ENCODE data around the gene GALNT9.

GALNT9 gene

GRCh38 chr12:132161796-132162507 is 167.4 kb downstream of the GALNT9 start:
- DNase-seq (ENCODE audit: low read depth in 2 of 2, low spot score in 1 of 2): no peak

- no peak for DNase-seq (ENCODE audit: low read depth in 2 of 2, low spot score in 1 of 2)
Observed at GRCh38 chr12:132161036-132161781, 168.2 kb downstream of the GALNT9 start.

- DNase-seq (ENCODE audit: low read depth in 2 of 2, low spot score in 1 of 2): no peak
Observed at GRCh38 chr12:132160601-132161035, 168.8 kb downstream of the GALNT9 start.

- DNase-seq (ENCODE audit: low read depth in 2 of 2, low spot score in 1 of 2): no peak
Observed at GRCh38 chr12:132160016-132160415, 169.4 kb downstream of the GALNT9 start.

GRCh38 chr12:132159555-132160003 is 169.8 kb downstream of the GALNT9 start:
- no peak for DNase-seq (ENCODE audit: low read depth in 2 of 2, low spot score in 1 of 2)

GRCh38 chr12:132158677-132159554 is 170.5 kb downstream of the GALNT9 start:
- no peak for DNase-seq (ENCODE audit: low read depth in 2 of 2, low spot score in 1 of 2)

- DNase-seq (ENCODE audit: low read depth in 2 of 2, low spot score in 1 of 2): no peak
Observed at GRCh38 chr12:132157733-132158409, 171.5 kb downstream of the GALNT9 start.

- DNase-seq (ENCODE audit: low read depth in 2 of 2, low spot score in 1 of 2): no peak
Observed at GRCh38 chr12:132156573-132157325, 172.6 kb downstream of the GALNT9 start.

- DNase-seq (ENCODE audit: low read depth in 2 of 2, low spot score in 1 of 2): no peak
Observed at GRCh38 chr12:132155771-132156572, 173.4 kb downstream of the GALNT9 start.

- no peak for DNase-seq (ENCODE audit: low read depth in 2 of 2, low spot score in 1 of 2)
Observed at GRCh38 chr12:132154941-132155770, 174.2 kb downstream of the GALNT9 start.

- no peak for DNase-seq (ENCODE audit: low read depth in 2 of 2, low spot score in 1 of 2)
Observed at GRCh38 chr12:132154341-132154761, 175.0 kb downstream of the GALNT9 start.

- DNase-seq (ENCODE audit: low read depth in 2 of 2, low spot score in 1 of 2): peak in 1 of 2 donors; percentile 32
Observed at GRCh38 chr12:132153501-132154340, 175.7 kb downstream of the GALNT9 start.

GRCh38 chr12:132152953-132153352 is 176.4 kb downstream of the GALNT9 start:
- DNase-seq (ENCODE audit: low read depth in 2 of 2, low spot score in 1 of 2): no peak

- DNase-seq (ENCODE audit: low read depth in 2 of 2, low spot score in 1 of 2): no peak
Observed at GRCh38 chr12:132152411-132152821, 177.0 kb downstream of the GALNT9 start.

- DNase-seq (ENCODE audit: low read depth in 2 of 2, low spot score in 1 of 2): no peak
Observed at GRCh38 chr12:132151766-132152410, 177.5 kb downstream of the GALNT9 start.

- DNase-seq (ENCODE audit: low read depth in 2 of 2, low spot score in 1 of 2): no peak
Observed at GRCh38 chr12:132151145-132151765, 178.1 kb downstream of the GALNT9 start.

- DNase-seq (ENCODE audit: low read depth in 2 of 2, low spot score in 1 of 2): no peak
Observed at GRCh38 chr12:132150780-132151144, 178.6 kb downstream of the GALNT9 start.
